RCC 7860 (cell line): ENCODE results near the gene KIF5C.

Source experiments
- DNase-seq: peaks from one replicate; pipeline ENCODE4 v3.0.0-alpha.2; 2015; ENCODE audit warnings: low spot score
- FAIRE-seq: peaks from 2 replicates; lab custom pipeline; 2012; peaks lifted over from hg19 to GRCh38; lab: Jason Lieb, UNC

The KIF5C gene

GRCh38 chr2:148887350-148888002, 12.4 kb downstream of the KIF5C start:
- DNase-seq (no peak), FAIRE-seq (no peak)

GRCh38 chr2:148888003-148888501, 13.0 kb downstream of the KIF5C start:
- FAIRE-seq (no peak), DNase-seq (no peak)

GRCh38 chr2:148888986-148889385, 14.0 kb downstream of the KIF5C start:
- FAIRE-seq (no peak), DNase-seq (no peak)

- FAIRE-seq (no peak), DNase-seq (no peak)
Observed at GRCh38 chr2:148893906-148894305, 18.9 kb downstream of the KIF5C start.

- DNase-seq: no peak
- no peak for FAIRE-seq
Observed at GRCh38 chr2:148896136-148896535, 21.1 kb downstream of the KIF5C start.

- DNase-seq: no peak
- no peak for FAIRE-seq
Observed at GRCh38 chr2:148899638-148900318, 24.8 kb downstream of the KIF5C start.

- no peak for FAIRE-seq
- no peak for DNase-seq
Observed at GRCh38 chr2:148900350-148900837, 25.4 kb downstream of the KIF5C start.

GRCh38 chr2:148901142-148901541, 26.1 kb downstream of the KIF5C start:
- DNase-seq (no peak), FAIRE-seq (no peak)

GRCh38 chr2:148902798-148903197, 27.8 kb downstream of the KIF5C start:
- DNase-seq (no peak), FAIRE-seq (no peak)

- FAIRE-seq (no peak), DNase-seq (no peak)
Observed at GRCh38 chr2:148903294-148903693, 28.3 kb downstream of the KIF5C start.

GRCh38 chr2:148903979-148904378, 29.0 kb downstream of the KIF5C start:
- no peak for DNase-seq
- no peak for FAIRE-seq

GRCh38 chr2:148906124-148906523, 31.1 kb downstream of the KIF5C start:
- DNase-seq (no peak), FAIRE-seq (no peak)

- FAIRE-seq (no peak), DNase-seq (no peak)
Observed at GRCh38 chr2:148907085-148907785, 32.2 kb downstream of the KIF5C start.

GRCh38 chr2:148909114-148909513, 34.1 kb downstream of the KIF5C start:
- DNase-seq (no peak), FAIRE-seq (no peak)

GRCh38 chr2:148913061-148913460, 38.0 kb downstream of the KIF5C start:
- DNase-seq (no peak), FAIRE-seq (no peak)

GRCh38 chr2:148913492-148913891, 38.5 kb downstream of the KIF5C start:
- DNase-seq (no peak), FAIRE-seq (no peak)

GRCh38 chr2:148914463-148914862, 39.4 kb downstream of the KIF5C start:
- DNase-seq: no peak
- FAIRE-seq: no peak

GRCh38 chr2:148917431-148917830, 42.4 kb downstream of the KIF5C start:
- no peak for DNase-seq

GRCh38 chr2:148918554-148918953, 43.5 kb downstream of the KIF5C start:
- DNase-seq (no peak), FAIRE-seq (no peak)

More at GRCh38 chr2:148917431-148917830, 42.4 kb downstream of the KIF5C start:
- FAIRE-seq: no peak

- FAIRE-seq: no peak
- no peak for DNase-seq
Observed at GRCh38 chr2:148920559-148920958, 45.5 kb downstream of the KIF5C start.

GRCh38 chr2:148922062-148922461, 47.0 kb downstream of the KIF5C start:
- FAIRE-seq (no peak), DNase-seq (no peak)
